GM18508 (cell line): ENCODE results near the gene CRB2.

Source experiments
- ATAC-seq: cut with Tn5 transposase; IDR thresholded peaks from one replicate; pipeline ENCODE4 v1.9.1; 2021; ENCODE audit warnings: moderate number of reproducible peaks; ENCODE audit not compliant: insufficient read depth, unreplicated experiment

The CRB2 gene

DNA sequence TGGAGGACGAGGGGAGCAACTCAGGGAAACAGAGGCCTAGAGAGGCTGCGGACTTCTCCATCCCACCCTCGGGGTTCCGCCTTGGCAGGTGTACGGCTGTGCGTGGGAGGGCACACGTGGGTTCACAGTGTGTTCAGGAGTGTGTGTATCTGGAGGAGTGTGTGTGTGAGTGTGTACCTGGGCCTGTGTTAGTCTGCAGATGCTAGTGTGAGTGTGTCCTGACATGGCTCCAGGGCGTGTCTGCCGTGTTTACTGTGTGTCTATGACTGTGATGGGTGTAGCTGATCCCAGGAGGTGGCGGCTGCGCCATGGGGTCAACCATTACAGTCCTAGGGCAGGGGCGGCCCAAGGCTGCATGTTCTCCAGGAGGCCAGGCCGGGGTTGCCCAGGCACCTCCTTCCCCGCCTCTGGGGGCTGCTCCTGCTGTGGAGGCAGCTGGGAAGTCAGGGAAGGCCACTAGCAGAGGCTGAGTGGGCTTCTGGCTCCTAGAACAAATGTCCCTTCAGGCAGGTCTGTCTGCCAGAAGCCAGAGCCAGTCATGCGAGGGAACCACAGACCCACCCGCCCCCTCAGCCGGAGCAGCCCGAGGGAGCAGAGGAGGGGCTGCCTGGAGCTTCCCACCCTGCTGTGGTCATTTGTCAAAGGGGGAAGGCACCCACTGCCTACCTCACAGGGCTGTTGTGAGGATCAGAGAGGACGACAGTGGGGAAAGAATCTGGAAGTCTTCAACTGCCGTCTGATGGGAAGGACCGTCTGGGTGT is 21.4 kb downstream of the CRB2 start:
- ATAC-seq = no peak

GRCh38 chr9:123378025-123378424 is 22.0 kb downstream of the CRB2 start:
- ATAC-seq = no peak

GRCh38 chr9:123378956-123379660 is 23.1 kb downstream of the CRB2 start:
- ATAC-seq = no peak

GRCh38 chr9:123380852-123381705 is 25.1 kb downstream of the CRB2 start:
- ATAC-seq = no peak

- no peak for ATAC-seq
Observed at GRCh38 chr9:123382653-123383511, 26.9 kb downstream of the CRB2 start.

DNA sequence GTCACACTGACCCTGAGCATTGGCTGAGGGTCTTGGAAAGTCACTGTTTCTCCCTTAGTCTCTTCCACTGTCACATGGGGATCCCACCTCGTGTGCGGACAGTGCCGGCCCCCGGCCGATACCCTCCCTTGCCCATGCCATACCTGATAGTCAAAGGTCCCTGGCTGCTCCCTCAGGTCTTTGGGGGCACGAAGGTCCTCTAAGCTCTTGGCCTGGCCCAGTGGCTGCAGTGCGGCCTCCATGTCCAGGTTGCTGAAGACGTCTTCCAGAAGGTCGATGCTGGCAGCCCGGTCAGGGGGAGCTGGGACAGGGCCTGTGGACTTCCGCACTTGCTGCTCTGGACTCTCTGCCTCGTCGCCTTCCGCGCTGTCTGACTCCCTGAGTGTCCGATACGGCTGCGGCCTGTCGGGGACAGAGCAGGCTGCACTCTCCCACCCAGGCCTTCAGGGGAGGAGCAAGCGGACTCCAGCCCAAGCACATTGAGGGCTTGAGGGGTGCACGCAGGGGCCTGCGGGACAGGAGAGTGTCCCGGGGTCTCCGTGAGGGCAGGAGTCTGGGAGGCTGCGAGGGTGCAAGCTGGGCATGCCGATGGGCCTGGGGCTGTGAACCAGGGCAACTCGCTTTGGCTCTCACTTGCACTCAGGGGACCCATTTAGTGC is 27.6 kb downstream of the CRB2 start:
- no peak for ATAC-seq

GRCh38 chr9:123387686-123388085 is 31.7 kb downstream of the CRB2 start:
- ATAC-seq = no peak

DNA sequence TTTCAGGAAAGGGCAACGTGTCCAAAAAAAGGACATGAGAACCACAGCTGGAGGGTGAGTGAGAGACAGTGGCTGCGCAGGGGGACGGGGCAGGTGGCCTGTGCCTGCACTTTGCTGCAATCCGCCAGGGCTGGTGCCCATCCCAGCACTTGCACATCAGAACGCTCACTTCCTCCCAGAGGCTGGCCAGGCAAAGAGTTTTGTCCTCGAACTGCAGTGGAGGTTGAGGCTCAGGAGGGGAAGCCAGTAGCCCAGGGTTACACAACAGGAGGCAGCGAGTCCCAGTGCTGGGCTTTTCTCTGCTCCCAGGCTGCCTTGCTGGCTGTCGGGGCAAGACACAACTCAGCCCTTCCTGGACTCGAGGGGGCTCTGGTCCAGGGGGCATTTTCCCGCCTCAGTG is 33.1 kb downstream of the CRB2 start:
- ATAC-seq = no peak

DNA sequence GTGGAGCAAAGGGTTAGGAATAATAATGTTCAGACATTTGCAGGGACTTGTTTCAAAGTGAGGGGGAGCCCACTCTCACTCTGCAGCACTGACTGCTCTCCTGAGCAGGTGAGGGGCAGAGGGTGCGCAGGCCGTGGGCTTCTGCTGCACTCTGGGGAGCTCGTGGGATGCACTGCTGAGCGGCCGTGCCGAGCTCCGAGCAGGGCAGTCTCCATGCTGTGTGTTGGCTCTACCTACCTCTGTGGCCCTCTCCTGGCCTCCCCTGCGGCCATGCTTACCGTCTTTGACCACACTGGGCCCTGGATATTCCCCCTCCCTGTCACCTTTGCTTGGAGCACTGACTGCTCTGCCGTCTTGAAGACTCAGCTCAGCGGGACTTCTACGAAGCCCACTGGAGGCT is 33.7 kb downstream of the CRB2 start:
- ATAC-seq = no peak

DNA sequence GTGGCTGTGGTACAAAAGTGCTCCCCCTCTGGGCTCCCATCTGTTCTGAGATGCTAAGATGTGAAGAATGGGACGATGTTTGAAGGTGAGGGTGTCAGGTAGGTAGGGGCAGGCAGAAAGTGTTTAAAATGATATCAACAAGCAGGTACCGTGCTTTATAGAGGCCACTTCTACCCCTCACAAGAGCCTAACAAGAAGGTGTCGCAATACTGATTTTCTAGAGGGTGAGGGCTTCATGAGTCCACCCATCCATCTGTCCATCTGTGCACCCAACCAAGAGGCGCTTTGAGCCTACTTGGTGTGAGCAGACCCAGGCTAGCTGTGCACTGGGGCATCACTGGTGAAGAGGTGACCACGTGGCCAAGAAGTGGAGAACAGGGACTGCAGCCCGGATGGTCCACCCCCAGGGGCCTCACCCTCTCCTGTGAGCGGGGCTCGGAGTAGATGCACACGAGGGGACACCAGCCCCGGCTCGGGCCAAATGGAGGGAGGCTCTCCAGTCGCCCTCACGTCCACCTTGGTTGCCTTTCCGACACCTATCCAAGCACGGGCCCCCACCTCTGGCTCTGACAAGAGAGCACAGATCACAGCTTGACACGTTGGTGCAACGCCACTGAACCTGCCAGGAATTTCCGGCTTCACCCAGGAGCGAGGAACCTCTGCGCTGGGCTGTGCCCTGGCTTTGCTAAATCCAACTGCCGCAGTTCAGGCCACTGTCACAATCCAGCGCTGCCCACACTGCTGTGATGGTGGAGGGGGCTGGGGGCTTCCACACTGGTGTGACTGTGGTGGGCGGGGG is 34.5 kb downstream of the CRB2 start:
- ATAC-seq = no peak

DNA sequence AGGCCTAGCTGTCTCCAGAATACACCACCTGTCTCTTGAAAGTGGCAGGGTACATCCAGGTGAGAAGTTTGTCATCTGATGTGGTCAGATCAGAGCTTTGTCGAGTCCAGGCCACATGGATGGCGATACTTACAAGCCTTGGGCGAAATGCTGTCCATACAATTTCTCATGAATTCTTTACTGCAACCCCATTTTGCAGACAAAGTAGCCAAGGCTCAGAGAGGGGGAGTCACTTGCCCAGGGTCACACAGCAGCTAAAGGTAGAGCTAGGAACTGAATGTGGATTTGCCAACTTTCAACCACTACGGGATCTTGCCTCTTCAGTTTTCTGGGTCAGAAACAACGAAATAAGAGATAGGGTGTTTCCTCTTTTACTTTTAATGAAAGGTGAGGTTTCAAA is 35.2 kb downstream of the CRB2 start:
- ATAC-seq = no peak

- no peak for ATAC-seq
Observed at GRCh38 chr9:123391946-123392345, 35.9 kb downstream of the CRB2 start.

DNA sequence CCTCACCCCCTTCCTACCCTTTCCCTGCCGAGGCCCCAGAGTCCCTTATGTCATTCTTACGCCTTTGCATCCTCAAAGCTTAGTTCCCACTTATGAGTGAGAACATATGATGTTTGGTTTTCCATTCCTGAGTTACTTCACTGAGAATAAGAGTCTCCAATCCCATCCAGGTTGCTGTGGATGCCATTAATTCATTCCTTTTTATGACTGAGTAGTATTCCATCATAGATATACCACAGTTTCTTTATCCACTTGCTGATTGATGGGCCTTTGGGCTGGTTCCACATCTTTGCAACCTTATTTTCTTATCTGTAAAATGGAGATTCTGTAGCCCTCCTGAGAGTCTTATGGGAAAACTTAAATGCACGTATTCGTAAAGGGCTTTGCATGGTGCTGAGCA is 36.8 kb downstream of the CRB2 start:
- ATAC-seq = no peak

DNA sequence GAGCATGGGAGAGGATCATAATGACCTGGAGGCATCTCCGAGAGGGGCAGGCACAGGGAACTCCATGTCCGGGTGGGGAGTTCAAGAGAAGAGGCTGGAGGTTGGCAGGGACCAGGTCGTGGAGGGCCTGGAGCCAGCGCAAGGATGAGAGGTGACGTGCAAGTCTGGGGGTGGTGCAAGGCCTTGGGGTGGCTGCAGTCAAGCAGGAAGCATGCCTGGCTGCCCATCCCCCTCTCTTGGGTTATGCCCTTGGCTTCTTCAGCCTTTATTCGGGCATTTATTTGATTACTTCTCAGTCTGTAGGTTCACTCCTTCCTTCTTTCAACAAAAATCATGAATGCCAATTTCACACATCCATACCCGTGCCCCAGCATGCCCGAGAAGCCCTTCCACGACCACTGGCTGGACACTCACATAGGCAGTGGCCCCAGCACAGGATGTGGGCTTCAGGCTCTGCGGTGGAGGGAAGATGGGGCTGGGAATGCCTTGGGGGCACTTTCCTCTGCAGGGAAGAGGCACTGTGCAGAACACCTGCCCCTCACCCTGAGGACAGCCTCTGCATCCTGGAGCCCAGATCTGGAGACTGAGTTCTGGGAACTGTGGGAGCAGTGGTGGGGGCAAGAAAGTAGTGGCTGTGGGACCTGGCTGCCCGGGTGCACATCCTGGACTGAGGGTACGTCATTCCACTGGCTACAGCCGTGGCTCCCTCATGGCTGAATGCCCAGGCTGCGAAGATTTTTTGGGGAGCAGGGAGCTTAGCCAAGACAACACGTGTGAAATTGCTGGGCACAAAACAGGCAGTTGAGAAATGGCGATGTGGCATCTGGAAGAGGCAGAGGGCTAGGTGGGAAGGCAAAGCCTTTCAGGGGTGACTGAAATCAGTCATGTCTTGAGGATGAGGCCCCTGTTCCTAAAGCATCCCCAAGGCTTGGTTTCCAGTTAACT is 38.6 kb downstream of the CRB2 start:
- no peak for ATAC-seq

GRCh38 chr9:123395276-123395688 is 39.3 kb downstream of the CRB2 start:
- ATAC-seq = no peak

DNA sequence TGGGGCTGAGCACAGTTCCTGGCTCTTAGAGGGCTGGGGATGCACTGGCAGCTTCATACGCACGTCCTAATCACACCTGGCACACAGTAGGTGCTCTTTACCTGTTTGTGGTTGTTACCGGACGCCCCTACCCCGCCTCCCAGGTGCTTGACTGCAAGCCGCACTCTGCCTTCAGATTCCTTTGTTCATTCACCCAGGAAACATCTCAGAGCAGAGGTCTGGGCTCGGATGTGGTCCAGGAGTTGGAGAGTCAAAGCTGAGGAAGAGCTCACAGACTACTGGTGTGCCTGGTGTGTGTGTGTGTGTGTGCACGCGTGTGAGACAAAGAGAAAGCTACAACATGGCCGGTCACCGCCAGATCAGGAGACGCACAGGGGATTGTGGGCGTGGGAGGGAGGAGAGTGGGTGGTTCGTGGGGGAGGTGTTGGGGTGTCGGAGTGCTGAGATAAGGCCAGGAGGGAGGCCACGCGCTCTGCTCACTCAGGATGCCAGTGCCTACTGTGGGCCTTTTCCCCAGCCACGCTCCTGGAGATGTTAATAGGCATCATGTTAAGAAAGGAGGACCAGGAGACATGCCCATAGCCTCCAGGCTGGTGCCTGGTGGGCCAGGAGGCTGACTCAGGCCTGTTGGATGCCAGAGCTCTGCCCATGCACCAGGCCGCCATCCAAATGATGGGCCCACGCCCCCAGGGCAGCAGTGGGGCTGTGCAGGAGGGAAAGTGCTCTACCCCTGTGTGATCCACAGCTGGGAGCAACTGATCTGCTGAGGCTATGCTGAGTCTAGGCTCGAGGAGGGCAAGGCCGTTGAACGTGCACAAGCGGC is 39.9 kb downstream of the CRB2 start:
- ATAC-seq = no peak

- no peak for ATAC-seq
Observed at GRCh38 chr9:123397975-123398374, 42.0 kb downstream of the CRB2 start.
